NCI-H446 (cell line): ENCODE measurements around the gene ST14.
A peak's percentile ranks its signal among the peaks of the same experiment; 100 is the strongest.
"Not testable (repeated sequence)": the region's sequence is repeated elsewhere in the genome, so short reads cannot be mapped to it uniquely, and the experiment has no call there.

ENCODE experiments used
- DNase-seq, 2 experiments: peaks; one replicate each; lab custom pipeline; 2025; lab: John Stamatoyannopoulos, UW

Gene ST14

GRCh38 chr11:130209954-130210854 is 50.6 kb downstream of the ST14 start:
- no peak for DNase-seq

- no peak for DNase-seq
Measured at GRCh38 chr11:130211144-130211543, 51.6 kb downstream of the ST14 start.

GRCh38 chr11:130211781-130212401 is 52.3 kb downstream of the ST14 start:
- DNase-seq = no peak

GRCh38 chr11:130212431-130212961 is 52.9 kb downstream of the ST14 start:
- DNase-seq = no peak

GRCh38 chr11:130213143-130213978 is 53.8 kb downstream of the ST14 start:
- peak in 1 of 2 experiments; percentile 49 for DNase-seq

GRCh38 chr11:130213979-130214281 is 54.3 kb downstream of the ST14 start:
- DNase-seq = no peak

- DNase-seq = no peak
Measured at GRCh38 chr11:130214861-130215530, 55.4 kb downstream of the ST14 start.

- no peak for DNase-seq
Measured at GRCh38 chr11:130215531-130216220, 56.1 kb downstream of the ST14 start.

- no peak for DNase-seq
Measured at GRCh38 chr11:130216221-130216550, 56.6 kb downstream of the ST14 start.

GRCh38 chr11:130216591-130217132 is 57.1 kb downstream of the ST14 start:
- no peak for DNase-seq

GRCh38 chr11:130217133-130218031 is 57.8 kb downstream of the ST14 start:
- DNase-seq = no peak

- no peak for DNase-seq
Measured at GRCh38 chr11:130218501-130219070, 59.0 kb downstream of the ST14 start.

GRCh38 chr11:130219148-130219547 is 59.6 kb downstream of the ST14 start:
- no peak for DNase-seq

- DNase-seq = no peak
Measured at GRCh38 chr11:130220311-130221035, 60.9 kb downstream of the ST14 start.

- DNase-seq = no peak
Measured at GRCh38 chr11:130223291-130223971, 63.8 kb downstream of the ST14 start.

GRCh38 chr11:130227373-130227772 is 67.8 kb downstream of the ST14 start:
- DNase-seq = no peak

GRCh38 chr11:130233486-130233885 is 73.9 kb downstream of the ST14 start:
- DNase-seq = not testable (repeated sequence)

GRCh38 chr11:130233888-130234287 is 74.3 kb downstream of the ST14 start:
- DNase-seq = not testable (repeated sequence)
